Fibroblast of mammary gland (primary cell): ENCODE measurements around the gene TEX11.
"Not testable (repeated sequence)": the region's sequence is repeated elsewhere in the genome, so short reads cannot be mapped to it uniquely, and the experiment has no call there.

Experiments used
- DNase-seq: peaks from one replicate; pipeline ENCODE4 v3.0.0-alpha.2; 2010; ENCODE audit warnings: low read depth
- H3K4me3 ChIP-seq: 2 replicates; pipeline ENCODE4 v1.5.1; 2011; ENCODE audit warnings: low read depth, mild to moderate bottlenecking, low read length, moderate library complexity; ENCODE audit not compliant: control insufficient read depth
- TF ChIP-seq, protein P1 (sequence below): conservative IDR thresholded peaks from 2 replicates; pipeline ENCODE4 v1.5.1; 2011; ENCODE audit warnings: low read depth, low read length, inconsistent platforms; ENCODE audit not compliant: control insufficient read depth, insufficient read depth

TEX11 gene

GRCh38 chrX:70549429-70549828, 359.1 kb downstream of the TEX11 start:
- TF ChIP-seq, protein P1, sequence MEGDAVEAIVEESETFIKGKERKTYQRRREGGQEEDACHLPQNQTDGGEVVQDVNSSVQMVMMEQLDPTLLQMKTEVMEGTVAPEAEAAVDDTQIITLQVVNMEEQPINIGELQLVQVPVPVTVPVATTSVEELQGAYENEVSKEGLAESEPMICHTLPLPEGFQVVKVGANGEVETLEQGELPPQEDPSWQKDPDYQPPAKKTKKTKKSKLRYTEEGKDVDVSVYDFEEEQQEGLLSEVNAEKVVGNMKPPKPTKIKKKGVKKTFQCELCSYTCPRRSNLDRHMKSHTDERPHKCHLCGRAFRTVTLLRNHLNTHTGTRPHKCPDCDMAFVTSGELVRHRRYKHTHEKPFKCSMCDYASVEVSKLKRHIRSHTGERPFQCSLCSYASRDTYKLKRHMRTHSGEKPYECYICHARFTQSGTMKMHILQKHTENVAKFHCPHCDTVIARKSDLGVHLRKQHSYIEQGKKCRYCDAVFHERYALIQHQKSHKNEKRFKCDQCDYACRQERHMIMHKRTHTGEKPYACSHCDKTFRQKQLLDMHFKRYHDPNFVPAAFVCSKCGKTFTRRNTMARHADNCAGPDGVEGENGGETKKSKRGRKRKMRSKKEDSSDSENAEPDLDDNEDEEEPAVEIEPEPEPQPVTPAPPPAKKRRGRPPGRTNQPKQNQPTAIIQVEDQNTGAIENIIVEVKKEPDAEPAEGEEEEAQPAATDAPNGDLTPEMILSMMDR = no peak
- no peak overlapping the region for H3K4me3 ChIP-seq
- no peak for DNase-seq

- no peak for DNase-seq
- no peak overlapping the region for H3K4me3 ChIP-seq
- TF ChIP-seq, protein P1 = no peak
Observed at GRCh38 chrX:70535198-70535597, 373.3 kb downstream of the TEX11 start.

DNA sequence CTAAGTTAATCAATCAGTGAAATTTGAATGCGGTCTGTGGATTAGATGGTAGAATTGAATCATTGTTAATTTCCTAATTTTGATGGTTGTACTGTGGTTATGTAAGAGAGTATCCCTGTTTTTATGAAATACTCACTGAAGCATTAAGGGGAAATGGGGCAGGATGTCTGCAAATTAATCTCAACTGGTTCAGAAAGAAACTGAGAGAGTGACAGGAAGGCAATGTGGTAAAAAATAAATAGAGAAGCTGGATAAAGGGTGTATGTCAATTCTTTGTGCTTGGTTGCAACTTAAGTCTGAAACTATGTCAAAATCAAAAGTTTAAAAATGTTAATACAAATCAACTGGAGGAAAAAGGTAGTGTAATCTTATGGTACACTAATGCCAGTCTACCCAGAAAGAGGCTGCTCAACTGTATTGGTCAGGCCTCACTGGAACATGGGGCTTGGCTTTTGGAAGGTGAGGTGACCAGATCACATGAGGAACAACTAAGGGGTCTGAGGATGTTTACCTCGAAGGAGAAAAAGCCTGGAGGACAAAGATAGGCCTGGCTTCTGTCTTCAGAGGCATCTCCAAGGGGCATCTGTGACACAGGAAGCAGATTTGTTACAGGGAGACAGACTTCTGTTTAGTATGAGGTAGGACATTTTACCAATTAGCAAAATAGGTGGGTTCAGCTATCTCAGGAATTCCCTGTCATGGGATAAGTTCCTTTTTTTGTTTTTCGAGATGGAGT, 380.7 kb downstream of the TEX11 start:
- no peak for DNase-seq
- TF ChIP-seq, protein P1 = no peak
- H3K4me3 ChIP-seq = no peak overlapping the region

- no peak overlapping the region for H3K4me3 ChIP-seq
- no peak for DNase-seq
- TF ChIP-seq, protein P1 = no peak
Observed at GRCh38 chrX:70527053-70527452, 381.5 kb downstream of the TEX11 start.

DNA sequence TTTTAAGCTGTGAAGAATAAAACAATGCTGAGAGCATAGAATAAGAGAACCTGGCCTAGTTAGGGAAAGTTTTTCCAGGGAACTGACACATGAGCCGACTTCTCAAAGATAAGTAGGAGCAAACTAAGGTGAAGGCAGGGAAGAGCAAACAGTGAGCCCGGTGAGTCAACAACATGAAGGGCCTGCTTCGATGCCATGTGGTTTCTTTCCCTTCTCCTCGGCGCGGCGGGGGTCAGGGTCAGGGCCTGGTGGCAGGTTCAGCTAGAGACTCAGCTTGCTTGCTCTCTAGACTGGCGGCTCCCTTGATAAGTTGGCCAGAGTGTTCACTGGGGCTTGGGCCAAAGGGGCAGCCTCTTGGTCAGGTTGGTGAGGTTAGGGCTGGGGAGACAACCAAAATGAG, 382.8 kb downstream of the TEX11 start:
- no peak for DNase-seq
- TF ChIP-seq, protein P1 = no peak
- H3K4me3 ChIP-seq = no peak overlapping the region

GRCh38 chrX:70515692-70516091, 392.8 kb downstream of the TEX11 start:
- H3K4me3 ChIP-seq, DNase-seq: not testable (repeated sequence)

- not testable (repeated sequence) for DNase-seq, H3K4me3 ChIP-seq
Observed at GRCh38 chrX:70515270-70515669, 393.2 kb downstream of the TEX11 start.

DNA sequence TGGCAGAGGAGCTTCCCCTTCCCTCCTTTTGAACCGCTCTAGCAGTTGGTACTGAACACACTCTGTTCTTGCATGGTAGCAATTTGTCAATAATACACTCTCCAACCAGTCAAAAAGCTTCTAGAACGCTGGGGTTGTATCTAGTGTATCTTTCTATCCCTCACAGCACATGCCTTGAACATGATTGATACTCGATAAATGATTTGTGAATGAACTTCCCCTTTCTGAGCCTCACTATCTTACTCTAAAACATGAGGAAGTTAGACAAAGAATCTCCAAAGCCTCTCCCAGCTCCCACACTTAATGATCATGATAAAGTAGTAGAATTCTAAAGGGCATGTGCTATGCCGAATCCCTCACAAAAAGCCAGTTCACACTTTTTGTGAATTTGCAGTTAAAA, 399.4 kb downstream of the TEX11 start:
- DNase-seq = no peak
- TF ChIP-seq, protein P1 = no peak
- no peak overlapping the region for H3K4me3 ChIP-seq
